Measurements from ENCODE around the gene NPIPA7. TPM values are rescaled to one million over a fixed set of nuclear protein-coding genes. Genes with fewer than 3 reads are reported as not detected.
"Not testable (repeated sequence)": the region's sequence is repeated elsewhere in the genome, so short reads cannot be mapped to it uniquely, and the experiment has no call there.

NPIPA7 gene
- polyA plus RNA-seq (2013, experiment 1 of 2), result 4.7 TPM
- 4.1 TPM for polyA plus RNA-seq (2013, experiment 2 of 2)

DNA sequence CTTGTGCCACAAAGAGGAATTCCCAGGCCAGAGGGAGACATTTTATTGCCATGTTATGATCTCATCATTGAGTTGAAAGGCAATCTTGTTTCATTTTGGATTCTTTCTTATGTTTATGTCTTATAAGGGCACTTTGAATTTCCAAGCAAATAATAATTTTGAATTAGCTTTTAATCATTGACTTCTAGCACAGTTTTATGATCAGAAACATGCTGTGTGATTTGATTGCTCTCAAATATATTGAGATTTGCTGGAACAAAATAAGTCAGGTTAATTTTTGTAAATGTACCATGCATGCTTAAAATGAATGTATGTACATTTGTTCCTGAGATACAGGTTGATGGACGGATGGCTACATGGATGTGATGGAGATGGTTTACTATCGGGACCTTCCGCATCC lies at the start of gene NPIPA7:
NPIPA7 (plus strand) TSS at position 301 of the 400 bp plus-strand sequence. CDS start 105 bp downstream, outside the sequence.
- WGBS, 2 experiments (ENCODE audit: insufficient coverage in 2 of 2), result no CpG with 5 or more reads among the region's 3 CpGs
- H3K4me1 ChIP-seq (ENCODE audit: control insufficient read depth, insufficient read depth, low read length, poor library complexity, severe bottlenecking); H3K9me3 ChIP-seq (ENCODE audit: control insufficient read depth, low read length); H3K4me3 ChIP-seq (ENCODE audit: extremely low read depth, insufficient read depth, low read length, poor library complexity, severe bottlenecking); H3K36me3 ChIP-seq (ENCODE audit: control insufficient read depth, insufficient read depth, low read length); H3K27ac ChIP-seq (ENCODE audit: low read depth, low read length, severe bottlenecking): not testable (repeated sequence)

DNA sequence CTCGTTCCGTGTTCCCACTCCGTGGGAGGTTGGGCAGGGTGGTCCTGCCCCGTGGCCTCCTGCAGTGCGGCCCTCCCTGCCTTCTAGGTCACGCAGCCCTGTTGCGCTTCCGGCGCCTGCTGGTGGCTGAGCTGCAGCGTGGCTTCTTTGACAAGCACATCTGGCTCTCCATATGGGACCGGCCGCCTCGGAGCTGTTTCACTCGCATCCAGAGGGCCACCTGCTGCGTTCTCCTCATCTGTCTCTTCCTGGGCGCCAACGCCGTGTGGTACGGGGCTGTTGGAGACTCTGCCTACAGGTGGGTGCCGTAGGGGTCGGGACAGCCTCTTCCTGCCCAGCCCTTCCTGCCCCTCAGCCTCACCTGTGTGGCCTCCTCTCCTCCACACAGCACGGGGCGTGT lies 47.5 kb upstream of the NPIPA7 start:
- no CpG with 5 or more reads among the region's 23 CpGs for WGBS, 2 experiments (ENCODE audit: insufficient coverage in 2 of 2)
- not testable (repeated sequence) for H3K27ac ChIP-seq (ENCODE audit: low read depth, low read length, severe bottlenecking); H3K4me1 ChIP-seq (ENCODE audit: control insufficient read depth, insufficient read depth, low read length, poor library complexity, severe bottlenecking); H3K4me3 ChIP-seq (ENCODE audit: extremely low read depth, insufficient read depth, low read length, poor library complexity, severe bottlenecking); H3K9me3 ChIP-seq (ENCODE audit: control insufficient read depth, low read length); H3K36me3 ChIP-seq (ENCODE audit: control insufficient read depth, insufficient read depth, low read length)

- 100% methylated on average over 4 of the region's 30 CpGs; no CpG with 5 or more reads in 1 of the 2 experiments for WGBS, 2 experiments (ENCODE audit: insufficient coverage in 2 of 2)
- not testable (repeated sequence) for H3K9me3 ChIP-seq (ENCODE audit: control insufficient read depth, low read length); H3K27ac ChIP-seq (ENCODE audit: low read depth, low read length, severe bottlenecking); H3K4me3 ChIP-seq (ENCODE audit: extremely low read depth, insufficient read depth, low read length, poor library complexity, severe bottlenecking); H3K36me3 ChIP-seq (ENCODE audit: control insufficient read depth, insufficient read depth, low read length); H3K4me1 ChIP-seq (ENCODE audit: control insufficient read depth, insufficient read depth, low read length, poor library complexity, severe bottlenecking)
Measured at GRCh38 chr16:16357556-16357955, 21.4 kb upstream of the NPIPA7 start.

- not testable (repeated sequence) for H3K36me3 ChIP-seq (ENCODE audit: control insufficient read depth, insufficient read depth, low read length); H3K4me3 ChIP-seq (ENCODE audit: extremely low read depth, insufficient read depth, low read length, poor library complexity, severe bottlenecking); H3K27ac ChIP-seq (ENCODE audit: low read depth, low read length, severe bottlenecking); H3K9me3 ChIP-seq (ENCODE audit: control insufficient read depth, low read length); H3K4me1 ChIP-seq (ENCODE audit: control insufficient read depth, insufficient read depth, low read length, poor library complexity, severe bottlenecking)
- no CpG with 5 or more reads among the region's 40 CpGs for WGBS, 2 experiments (ENCODE audit: insufficient coverage in 2 of 2)
Measured at GRCh38 chr16:16358539-16359240, 20.2 kb upstream of the NPIPA7 start.

- H3K4me3 ChIP-seq (ENCODE audit: extremely low read depth, insufficient read depth, low read length, poor library complexity, severe bottlenecking); H3K27ac ChIP-seq (ENCODE audit: low read depth, low read length, severe bottlenecking); H3K9me3 ChIP-seq (ENCODE audit: control insufficient read depth, low read length); H3K4me1 ChIP-seq (ENCODE audit: control insufficient read depth, insufficient read depth, low read length, poor library complexity, severe bottlenecking); H3K36me3 ChIP-seq (ENCODE audit: control insufficient read depth, insufficient read depth, low read length): not testable (repeated sequence)
- no CpG with 5 or more reads among the region's 31 CpGs for WGBS, 2 experiments (ENCODE audit: insufficient coverage in 2 of 2)
Measured at GRCh38 chr16:16363595-16363994, 15.3 kb upstream of the NPIPA7 start.

- not testable (repeated sequence) for H3K9me3 ChIP-seq (ENCODE audit: control insufficient read depth, low read length); H3K4me3 ChIP-seq (ENCODE audit: extremely low read depth, insufficient read depth, low read length, poor library complexity, severe bottlenecking); H3K27ac ChIP-seq (ENCODE audit: low read depth, low read length, severe bottlenecking); H3K36me3 ChIP-seq (ENCODE audit: control insufficient read depth, insufficient read depth, low read length); H3K4me1 ChIP-seq (ENCODE audit: control insufficient read depth, insufficient read depth, low read length, poor library complexity, severe bottlenecking)
- WGBS, 2 experiments (ENCODE audit: insufficient coverage in 2 of 2), result no CpG with 5 or more reads among the region's 39 CpGs
Measured at GRCh38 chr16:16364100-16364499, 14.8 kb upstream of the NPIPA7 start.

DNA sequence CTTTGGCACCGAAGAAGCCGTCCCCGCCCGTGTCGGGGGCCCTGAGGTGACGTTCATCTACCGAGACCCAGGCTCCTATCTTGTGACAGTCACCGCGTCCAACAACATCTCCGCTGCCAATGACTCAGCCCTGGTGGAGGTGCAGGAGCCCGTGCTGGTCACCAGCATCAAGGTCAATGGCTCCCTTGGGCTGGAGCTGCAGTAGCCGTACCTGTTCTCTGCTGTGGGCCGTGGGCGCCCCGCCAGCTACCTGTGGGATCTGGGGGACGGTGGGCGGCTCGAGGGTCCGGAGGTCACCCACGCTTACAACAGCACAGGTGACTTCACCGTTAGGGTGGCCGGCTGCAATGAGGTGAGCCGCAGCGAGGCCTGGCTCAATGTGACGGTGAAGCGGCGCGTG lies 14.2 kb upstream of the NPIPA7 start:
- not testable (repeated sequence) for H3K4me3 ChIP-seq (ENCODE audit: extremely low read depth, insufficient read depth, low read length, poor library complexity, severe bottlenecking); H3K4me1 ChIP-seq (ENCODE audit: control insufficient read depth, insufficient read depth, low read length, poor library complexity, severe bottlenecking); H3K9me3 ChIP-seq (ENCODE audit: control insufficient read depth, low read length); H3K27ac ChIP-seq (ENCODE audit: low read depth, low read length, severe bottlenecking); H3K36me3 ChIP-seq (ENCODE audit: control insufficient read depth, insufficient read depth, low read length)
- no CpG with 5 or more reads among the region's 28 CpGs for WGBS, 2 experiments (ENCODE audit: insufficient coverage in 2 of 2)

DNA sequence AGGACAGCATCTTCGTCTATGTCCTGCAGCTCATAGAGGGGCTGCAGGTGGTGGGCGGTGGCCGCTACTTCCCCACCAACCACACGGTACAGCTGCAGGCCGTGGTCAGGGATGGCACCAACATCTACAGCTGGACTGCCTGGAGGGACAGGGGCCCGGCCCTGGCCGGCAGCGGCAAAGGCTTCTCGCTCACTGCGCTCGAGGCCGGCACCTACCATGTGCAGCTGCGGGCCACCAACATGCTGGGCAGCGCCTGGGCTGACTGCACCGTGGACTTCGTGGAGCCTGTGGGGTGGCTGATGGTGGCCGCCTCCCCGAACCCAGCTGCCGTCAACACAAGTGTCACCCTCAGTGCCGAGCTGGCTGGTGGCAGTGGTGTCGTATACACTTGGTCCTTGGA lies 13.6 kb upstream of the NPIPA7 start:
- H3K4me1 ChIP-seq (ENCODE audit: control insufficient read depth, insufficient read depth, low read length, poor library complexity, severe bottlenecking); H3K36me3 ChIP-seq (ENCODE audit: control insufficient read depth, insufficient read depth, low read length); H3K9me3 ChIP-seq (ENCODE audit: control insufficient read depth, low read length); H3K4me3 ChIP-seq (ENCODE audit: extremely low read depth, insufficient read depth, low read length, poor library complexity, severe bottlenecking); H3K27ac ChIP-seq (ENCODE audit: low read depth, low read length, severe bottlenecking): not testable (repeated sequence)
- 92 to 94% methylated on average over 11 to 13 of the region's 21 CpGs for WGBS, 2 experiments (ENCODE audit: insufficient coverage in 2 of 2)

GRCh38 chr16:16365851-16366250 lies 13.1 kb upstream of the NPIPA7 start:
- WGBS, 2 experiments (ENCODE audit: insufficient coverage in 2 of 2), result no CpG with 5 or more reads among the region's 22 CpGs
- not testable (repeated sequence) for H3K4me1 ChIP-seq (ENCODE audit: control insufficient read depth, insufficient read depth, low read length, poor library complexity, severe bottlenecking); H3K27ac ChIP-seq (ENCODE audit: low read depth, low read length, severe bottlenecking); H3K36me3 ChIP-seq (ENCODE audit: control insufficient read depth, insufficient read depth, low read length); H3K4me3 ChIP-seq (ENCODE audit: extremely low read depth, insufficient read depth, low read length, poor library complexity, severe bottlenecking); H3K9me3 ChIP-seq (ENCODE audit: control insufficient read depth, low read length)

GRCh38 chr16:16366552-16367284 lies 12.2 kb upstream of the NPIPA7 start:
- 93 to 94% methylated on average over 12 of the region's 54 CpGs for WGBS, 2 experiments (ENCODE audit: insufficient coverage in 2 of 2)
- not testable (repeated sequence) for H3K4me3 ChIP-seq (ENCODE audit: extremely low read depth, insufficient read depth, low read length, poor library complexity, severe bottlenecking); H3K36me3 ChIP-seq (ENCODE audit: control insufficient read depth, insufficient read depth, low read length); H3K4me1 ChIP-seq (ENCODE audit: control insufficient read depth, insufficient read depth, low read length, poor library complexity, severe bottlenecking); H3K27ac ChIP-seq (ENCODE audit: low read depth, low read length, severe bottlenecking); H3K9me3 ChIP-seq (ENCODE audit: control insufficient read depth, low read length)

DNA sequence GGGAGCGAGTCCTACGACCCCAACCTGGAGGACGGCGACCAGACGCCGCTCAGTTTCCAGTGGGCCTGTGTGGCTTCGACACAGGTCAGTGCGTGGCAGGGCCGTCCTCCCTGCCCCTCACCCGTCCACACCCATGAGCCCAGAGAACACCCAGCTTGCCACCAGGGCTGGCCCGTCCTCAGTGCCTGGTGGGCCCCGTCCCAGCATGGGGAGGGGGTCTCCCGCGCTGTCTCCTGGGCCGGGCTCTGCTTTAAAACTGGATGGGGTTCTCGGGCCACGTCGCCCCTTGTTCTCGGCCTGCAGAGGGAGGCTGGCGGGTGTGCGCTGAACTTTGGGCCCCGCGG lies 11.7 kb upstream of the NPIPA7 start:
- not testable (repeated sequence) for H3K4me3 ChIP-seq (ENCODE audit: extremely low read depth, insufficient read depth, low read length, poor library complexity, severe bottlenecking); H3K27ac ChIP-seq (ENCODE audit: low read depth, low read length, severe bottlenecking); H3K4me1 ChIP-seq (ENCODE audit: control insufficient read depth, insufficient read depth, low read length, poor library complexity, severe bottlenecking); H3K9me3 ChIP-seq (ENCODE audit: control insufficient read depth, low read length); H3K36me3 ChIP-seq (ENCODE audit: control insufficient read depth, insufficient read depth, low read length)
- WGBS, 2 experiments (ENCODE audit: insufficient coverage in 2 of 2), result no CpG with 5 or more reads among the region's 23 CpGs
